Brain microvascular endothelial cell (primary cell): ENCODE measurements around the gene RIC8A.

ENCODE experiments used
- DNase-seq: peaks from one replicate; pipeline ENCODE4 v3.0.0-alpha.2; 2020
- H3K27ac ChIP-seq: fragments of 250-450 bp; sonication (Bioruptor Pico); 2 replicates; pipeline ENCODE4 v1.5.1; 2020; ENCODE audit warnings: mild to moderate bottlenecking, moderate library complexity
- H3K27me3 ChIP-seq: fragments of 250-450 bp; sonication (Bioruptor Pico); replicated peaks from 2 replicates; pipeline ENCODE4 v1.5.1; 2020; ENCODE audit warnings: mild to moderate bottlenecking
- H3K36me3 ChIP-seq: fragments of 250-450 bp; sonication (Bioruptor Pico); replicated peaks from 2 replicates; pipeline ENCODE4 v1.5.1; 2020; ENCODE audit warnings: mild to moderate bottlenecking
- H3K4me3 ChIP-seq: 2 replicates; pipeline ENCODE4 v1.5.1; 2011; ENCODE audit warnings: low read depth, mild to moderate bottlenecking, control low read depth, low read length, moderate library complexity
- in situ Hi-C: cut with HindIII; loops from 2 replicates; pipeline ENCODE4 v1.10.0; 2017; ENCODE audit warnings: low sequenced_read_pairs, low pct_ligation_motif_present
- TF ChIP-seq, protein P1 (sequence below): IDR thresholded peaks from 2 replicates; pipeline ENCODE4 v1.5.1; 2011; ENCODE audit warnings: low read depth, mild to moderate bottlenecking, moderate library complexity, low read length, control low read depth, inconsistent platforms; ENCODE audit errors: missing control alignments

The RIC8A gene

GRCh38 chr11:196786-197731, 10.4 kb upstream of the RIC8A start:
- H3K4me3 ChIP-seq = no peak overlapping the region
- no peak for DNase-seq
- in situ Hi-C loops = no loop called here

GRCh38 chr11:197741-198235, 9.7 kb upstream of the RIC8A start:
- Histone ChIP-seq H3K36me3 (peaks cover 6% of the 10 kb centered on the region), H3K27me3 (no peaks in the 10 kb centered on the region), H3K4me3 (no peak overlapping the region), H3K27ac (no peak overlapping the region)
- TF ChIP-seq, protein P1, sequence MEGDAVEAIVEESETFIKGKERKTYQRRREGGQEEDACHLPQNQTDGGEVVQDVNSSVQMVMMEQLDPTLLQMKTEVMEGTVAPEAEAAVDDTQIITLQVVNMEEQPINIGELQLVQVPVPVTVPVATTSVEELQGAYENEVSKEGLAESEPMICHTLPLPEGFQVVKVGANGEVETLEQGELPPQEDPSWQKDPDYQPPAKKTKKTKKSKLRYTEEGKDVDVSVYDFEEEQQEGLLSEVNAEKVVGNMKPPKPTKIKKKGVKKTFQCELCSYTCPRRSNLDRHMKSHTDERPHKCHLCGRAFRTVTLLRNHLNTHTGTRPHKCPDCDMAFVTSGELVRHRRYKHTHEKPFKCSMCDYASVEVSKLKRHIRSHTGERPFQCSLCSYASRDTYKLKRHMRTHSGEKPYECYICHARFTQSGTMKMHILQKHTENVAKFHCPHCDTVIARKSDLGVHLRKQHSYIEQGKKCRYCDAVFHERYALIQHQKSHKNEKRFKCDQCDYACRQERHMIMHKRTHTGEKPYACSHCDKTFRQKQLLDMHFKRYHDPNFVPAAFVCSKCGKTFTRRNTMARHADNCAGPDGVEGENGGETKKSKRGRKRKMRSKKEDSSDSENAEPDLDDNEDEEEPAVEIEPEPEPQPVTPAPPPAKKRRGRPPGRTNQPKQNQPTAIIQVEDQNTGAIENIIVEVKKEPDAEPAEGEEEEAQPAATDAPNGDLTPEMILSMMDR = no peak
- in situ Hi-C loops = no loop called here
- DNase-seq = no peak

More at GRCh38 chr11:196786-197731, 10.4 kb upstream of the RIC8A start:
- TF ChIP-seq, protein P1 = no peak
- H3K27me3 ChIP-seq = no peaks in the 10 kb centered on the region
- peaks cover 6% of the 10 kb centered on the region for H3K36me3 ChIP-seq
- H3K27ac ChIP-seq = no peak overlapping the region

DNA sequence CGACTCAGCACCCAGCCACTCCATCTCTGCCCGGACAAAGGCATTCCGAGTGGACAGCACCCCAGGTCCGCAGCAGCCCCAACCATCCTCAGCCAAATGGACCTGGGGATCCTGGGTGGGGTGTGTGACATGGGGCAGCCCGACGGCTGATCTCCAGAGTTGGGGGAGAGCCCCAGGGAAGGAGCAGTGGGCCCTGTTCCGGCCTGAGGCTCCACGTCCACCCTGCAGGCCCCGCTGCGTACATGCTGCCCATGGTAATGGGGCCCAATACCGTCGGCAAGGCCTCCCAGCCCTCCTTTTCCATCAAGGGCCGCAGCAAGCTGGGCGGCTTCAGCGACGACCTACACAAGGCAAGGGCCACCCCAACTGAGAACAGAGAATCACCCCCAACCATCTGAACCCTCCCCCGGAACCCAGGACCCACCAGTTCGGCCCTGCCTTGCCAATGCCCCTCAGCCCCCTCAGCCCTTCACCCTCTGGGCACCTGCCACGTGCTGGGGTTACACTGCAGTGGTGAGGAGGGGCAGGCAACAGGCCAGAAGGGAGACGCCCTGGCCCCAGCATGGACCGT, 9.2 kb upstream of the RIC8A start:
- TF ChIP-seq, protein P1 = no peak
- Histone ChIP-seq H3K36me3 (peaks cover 6% of the 10 kb centered on the region), H3K4me3 (no peak overlapping the region), H3K27me3 (no peaks in the 10 kb centered on the region), H3K27ac (no peak overlapping the region)
- in situ Hi-C loops = no loop called here
- DNase-seq = no peak

GRCh38 chr11:199004-199581, 8.4 kb upstream of the RIC8A start:
- DNase-seq = no peak
- in situ Hi-C loops = no loop called here
- TF ChIP-seq, protein P1 = no peak

GRCh38 chr11:199782-200181, 7.7 kb upstream of the RIC8A start:
- in situ Hi-C loops = no loop called here
- H3K4me3 ChIP-seq = no peak overlapping the region
- no peaks in the 10 kb centered on the region for H3K27me3 ChIP-seq
- TF ChIP-seq, protein P1 = no peak
- peaks cover 20% of the 10 kb centered on the region for H3K36me3 ChIP-seq
- no peak overlapping the region for H3K27ac ChIP-seq
- DNase-seq = no peak

More at GRCh38 chr11:199004-199581, 8.4 kb upstream of the RIC8A start:
- no peak overlapping the region for H3K4me3 ChIP-seq
- H3K36me3 ChIP-seq = peaks cover 13% of the 10 kb centered on the region
- no peak overlapping the region for H3K27ac ChIP-seq
- no peaks in the 10 kb centered on the region for H3K27me3 ChIP-seq
